Middle frontal gyrus (tissue), 1 donor: ENCODE measurements around the gene SLC6A11.

ENCODE experiments used
- DNase-seq: peaks from one replicate; pipeline ENCODE4 v3.0.0-alpha.2; 2015; ENCODE audit warnings: low spot score; ENCODE audit errors: extremely low spot score

The SLC6A11 gene

DNA sequence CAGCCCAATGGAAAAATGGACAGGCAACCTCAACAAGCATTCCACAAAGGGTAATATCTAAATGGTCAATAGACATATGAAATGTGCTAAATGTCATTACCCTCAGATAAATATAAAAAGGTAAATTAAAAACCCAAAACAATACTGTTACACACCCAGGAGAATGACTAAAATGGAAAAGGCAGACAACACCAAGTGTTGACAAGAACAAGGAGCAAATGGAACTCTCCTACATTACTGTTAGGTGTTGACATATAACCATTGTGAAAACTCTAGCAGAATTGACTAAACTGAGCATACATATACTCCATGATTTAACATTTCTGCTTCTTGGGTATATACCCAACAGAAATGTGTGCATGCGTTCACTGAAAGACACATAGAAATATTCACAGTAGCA is 25.3 kb upstream of the SLC6A11 start:
- DNase-seq = no peak

- DNase-seq = no peak
Observed at GRCh38 chr3:10792208-10792607, 23.8 kb upstream of the SLC6A11 start.

DNA sequence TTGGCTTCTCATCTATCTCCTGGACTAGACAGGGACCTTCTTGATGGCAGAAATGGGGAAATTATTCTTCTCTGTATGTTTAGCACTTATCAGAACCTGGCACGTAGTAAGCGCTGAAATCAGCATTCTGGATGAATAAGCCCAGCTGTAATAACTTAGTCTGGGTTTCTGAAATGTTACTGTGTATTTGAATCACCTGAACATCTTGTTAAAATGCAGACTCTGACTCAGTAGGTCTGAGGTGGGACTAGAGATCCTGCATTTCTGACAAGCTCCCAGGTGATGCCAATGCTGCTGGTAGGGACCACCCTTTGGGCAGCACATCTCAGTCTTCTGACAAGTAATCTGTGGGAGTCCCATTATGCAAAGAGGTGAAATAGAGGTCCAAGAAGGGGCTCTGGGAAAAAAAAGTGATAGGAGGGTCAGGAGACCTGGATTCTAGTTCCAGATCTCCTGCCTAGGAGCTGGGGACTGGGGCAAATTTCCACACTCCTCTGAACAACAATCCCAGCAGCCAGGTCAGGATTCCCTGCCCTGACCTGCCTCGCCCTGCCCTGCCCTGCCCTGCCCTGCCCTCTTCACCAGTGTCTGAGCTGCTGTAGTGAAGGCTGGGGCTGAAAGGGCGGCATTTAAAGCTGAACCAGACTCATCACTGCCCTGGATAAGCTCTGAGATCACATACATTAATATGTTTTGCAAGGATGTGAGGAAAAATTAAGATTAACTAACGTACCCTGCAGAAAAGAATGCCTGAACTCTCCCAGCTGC is 17.2 kb upstream of the SLC6A11 start:
- no peak for DNase-seq

DNA sequence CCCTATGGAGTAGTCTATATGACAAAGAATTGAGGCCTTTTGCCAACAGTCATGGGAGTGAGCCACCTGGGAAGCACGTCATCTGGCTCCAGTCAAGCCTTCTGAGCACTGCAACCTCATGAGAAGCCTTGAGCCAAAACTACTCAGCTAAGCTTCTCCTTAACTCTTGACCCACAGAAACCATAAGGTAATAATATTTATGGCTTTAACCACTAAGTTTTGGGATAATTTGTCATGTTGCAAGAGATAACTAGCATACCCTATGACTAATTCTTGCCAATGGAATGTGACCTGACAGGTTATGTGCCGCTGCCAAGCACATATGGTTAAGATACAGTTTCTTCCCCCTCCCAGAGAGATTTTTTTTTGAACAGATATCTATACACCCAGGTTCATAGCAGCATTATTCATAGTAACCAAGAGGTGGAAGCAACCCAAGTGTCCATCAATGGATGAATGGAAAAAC is 11.8 kb upstream of the SLC6A11 start:
- DNase-seq = no peak

GRCh38 chr3:10806006-10806405 is 10.0 kb upstream of the SLC6A11 start:
- DNase-seq = no peak

- no peak for DNase-seq
Observed at GRCh38 chr3:10808130-10808735, 7.8 kb upstream of the SLC6A11 start.

GRCh38 chr3:10808974-10809373 is 7.1 kb upstream of the SLC6A11 start:
- no peak for DNase-seq

DNA sequence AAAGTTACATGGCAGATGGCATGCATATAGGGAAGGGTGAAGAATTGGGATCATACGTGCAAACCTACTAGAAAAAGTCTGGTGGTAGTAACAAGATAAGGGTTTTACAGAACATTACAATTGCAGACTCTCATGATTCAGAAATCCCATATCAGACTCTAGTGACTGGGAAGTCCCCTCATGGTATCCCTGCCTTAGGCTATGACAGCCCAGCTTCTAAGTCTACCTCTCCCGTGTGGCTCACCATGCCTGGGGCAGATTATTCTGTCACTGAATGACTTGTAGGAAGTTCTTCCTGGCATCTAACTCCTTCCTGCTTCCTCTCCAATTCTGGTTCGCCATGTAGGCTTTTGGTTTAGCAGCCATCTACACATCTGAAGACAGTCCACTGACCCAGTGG is 5.7 kb upstream of the SLC6A11 start:
- no peak for DNase-seq

DNA sequence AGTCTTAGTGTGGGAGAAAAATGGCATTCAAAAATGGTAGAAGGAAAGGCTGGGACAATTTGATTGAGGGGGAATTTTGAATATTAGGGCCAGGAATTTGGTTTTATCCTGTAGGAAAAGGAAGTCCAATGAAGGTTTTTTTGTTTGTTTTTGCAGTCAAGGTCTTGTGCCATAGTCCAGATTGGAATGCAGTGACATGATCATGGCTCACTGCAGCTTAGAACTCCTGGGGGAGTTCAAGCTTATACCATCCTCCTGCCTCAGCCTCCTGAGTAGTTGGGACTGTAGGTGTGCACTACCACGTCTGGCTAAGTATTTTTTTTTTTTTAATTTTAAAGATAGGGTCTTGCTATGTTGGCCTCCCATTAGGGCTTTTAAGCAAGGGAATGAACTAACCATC is 2.6 kb upstream of the SLC6A11 start:
- no peak for DNase-seq

GRCh38 chr3:10814623-10815022 is 1.4 kb upstream of the SLC6A11 start:
- no peak for DNase-seq

- no peak for DNase-seq
Observed at GRCh38 chr3:10815487-10815886, 541 bp upstream of the SLC6A11 start.

GRCh38 chr3:10816863-10817253 is 830 bp downstream of the SLC6A11 start:
- DNase-seq = no peak

DNA sequence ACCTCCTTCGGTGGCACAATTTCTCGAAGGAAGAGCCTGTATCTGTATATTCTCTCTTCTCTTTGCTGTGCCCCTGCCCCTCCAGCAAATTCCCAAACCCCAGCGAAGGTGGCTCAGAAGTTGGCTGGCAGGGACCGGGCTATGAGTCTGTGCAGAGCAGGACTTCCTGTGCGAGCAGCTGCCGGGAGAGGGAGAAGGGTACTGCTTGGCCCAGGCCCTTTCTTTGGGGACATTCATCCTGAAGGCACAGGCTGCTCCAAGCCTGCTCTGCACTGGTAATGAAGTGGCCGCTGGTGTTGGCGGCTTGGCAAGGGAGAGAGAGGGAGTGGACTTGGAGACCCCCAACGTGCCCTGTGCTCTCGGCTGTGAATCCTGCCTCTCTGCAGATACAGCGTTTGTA is 1.5 kb downstream of the SLC6A11 start:
- no peak for DNase-seq

GRCh38 chr3:10822055-10822454 is 6.0 kb downstream of the SLC6A11 start:
- no peak for DNase-seq

DNA sequence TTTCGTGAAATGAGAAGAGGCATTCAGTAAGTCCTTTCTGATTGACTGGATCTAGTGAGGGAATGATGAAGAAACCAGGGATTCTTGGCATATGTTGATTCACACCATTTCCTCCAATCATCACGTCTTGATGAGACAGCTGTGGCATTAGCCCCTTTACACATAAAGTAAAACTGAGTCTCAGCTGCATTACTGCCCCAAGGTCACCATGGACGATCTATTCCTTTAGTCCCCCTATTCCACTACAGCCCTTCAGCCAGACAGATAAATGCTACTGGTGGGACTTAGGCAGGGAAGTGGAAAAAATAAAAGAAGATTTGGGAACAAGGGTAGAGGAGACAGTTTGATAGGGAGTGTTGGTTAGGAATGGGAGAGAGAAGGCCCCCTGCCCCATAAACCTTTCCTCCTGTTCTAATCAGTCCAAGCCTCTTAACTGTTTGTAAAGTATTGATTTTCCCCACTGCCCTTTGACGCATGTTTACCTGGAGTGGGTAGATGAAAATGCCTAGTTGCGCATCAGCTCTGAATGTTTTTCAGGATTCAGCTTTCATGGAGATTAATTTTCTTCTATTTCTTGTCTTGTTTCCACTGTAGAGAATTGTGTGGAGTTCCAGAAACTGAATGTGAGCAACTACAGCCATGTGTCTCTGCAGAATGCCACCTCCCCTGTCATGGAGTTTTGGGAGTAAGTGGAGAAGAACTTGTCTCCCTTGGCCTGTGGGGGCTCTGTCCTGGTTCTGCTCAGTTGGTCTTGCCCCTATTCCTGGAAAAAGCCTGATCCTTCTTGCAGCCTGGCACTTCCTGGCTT is 6.9 kb downstream of the SLC6A11 start:
- DNase-seq = no peak

DNA sequence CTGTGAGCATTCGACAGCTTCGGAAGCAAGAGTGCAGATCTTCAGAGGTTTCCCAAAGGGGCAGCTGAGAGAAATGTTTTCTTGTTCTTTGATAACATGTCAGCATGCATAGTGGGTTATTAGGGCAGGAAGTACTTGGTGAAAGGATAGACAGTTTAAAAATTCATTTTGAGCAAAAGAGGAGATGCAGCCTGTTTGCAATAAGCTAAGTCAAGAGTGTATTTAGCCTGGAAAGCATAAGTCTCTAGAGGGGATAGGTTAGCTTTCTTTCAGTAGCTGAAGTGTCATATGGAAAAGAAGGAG is 7.4 kb downstream of the SLC6A11 start:
- no peak for DNase-seq

- DNase-seq = no peak
Observed at GRCh38 chr3:10824468-10824867, 8.4 kb downstream of the SLC6A11 start.

DNA sequence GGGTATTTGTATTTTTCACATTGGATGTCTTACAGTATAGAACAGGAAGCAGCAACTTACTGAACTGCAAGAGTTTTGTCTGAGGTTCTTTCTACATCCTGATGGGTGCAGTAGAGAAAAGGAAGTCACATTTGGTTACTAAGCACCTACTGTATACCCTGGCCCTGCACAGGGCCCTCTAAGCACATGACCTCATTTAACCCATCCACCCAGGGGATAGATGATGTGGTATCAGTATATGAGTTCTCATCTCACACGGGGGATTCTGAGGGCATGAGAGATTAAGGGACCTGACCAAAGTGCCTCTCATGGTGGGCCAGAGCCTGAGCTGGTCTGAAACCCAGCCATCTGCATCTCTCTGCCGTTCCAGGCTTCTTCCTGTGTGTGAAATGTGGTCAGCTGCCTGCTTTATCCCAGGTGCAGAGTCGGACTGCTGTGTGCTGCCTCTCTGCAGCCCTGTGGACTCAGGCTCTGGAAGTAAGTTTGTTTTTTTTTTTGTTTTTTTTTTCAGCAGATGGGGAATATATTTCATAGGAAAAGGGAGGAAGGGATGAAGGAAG is 17.9 kb downstream of the SLC6A11 start:
- no peak for DNase-seq

- no peak for DNase-seq
Observed at GRCh38 chr3:10834951-10835350, 18.9 kb downstream of the SLC6A11 start.

GRCh38 chr3:10835406-10835805 is 19.4 kb downstream of the SLC6A11 start:
- DNase-seq = no peak

GRCh38 chr3:10836676-10837075 is 20.6 kb downstream of the SLC6A11 start:
- DNase-seq = no peak

DNA sequence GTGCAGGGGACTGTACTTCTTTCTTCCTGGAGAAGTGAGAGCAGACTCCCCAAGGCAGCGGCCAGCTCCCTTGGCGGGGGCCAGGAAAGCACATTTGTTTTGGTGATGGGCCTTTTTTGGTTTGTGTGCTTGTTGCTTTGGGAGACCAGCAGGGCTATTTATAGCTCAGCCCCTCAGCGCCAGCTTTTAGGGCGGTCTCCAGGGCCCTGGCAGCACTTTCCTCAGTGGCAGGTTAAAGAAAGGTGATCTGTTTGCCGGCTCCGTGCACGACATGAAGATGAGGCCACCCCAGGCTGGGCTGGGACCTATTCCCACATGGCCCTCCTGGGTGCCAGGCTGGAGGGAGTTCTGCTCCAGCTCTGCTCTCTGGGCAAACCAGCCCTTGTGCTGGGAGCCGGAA is 21.8 kb downstream of the SLC6A11 start:
- DNase-seq = no peak
